DMS53 treated with DMSO at 0.1 percent for 48 hours (cell line): ENCODE data around the gene BTBD1.

Experiments
- DNase-seq: peaks from one replicate; lab custom pipeline; 2025; ENCODE audit not compliant: unreplicated experiment; lab: John Stamatoyannopoulos, UW

The BTBD1 gene

DNA sequence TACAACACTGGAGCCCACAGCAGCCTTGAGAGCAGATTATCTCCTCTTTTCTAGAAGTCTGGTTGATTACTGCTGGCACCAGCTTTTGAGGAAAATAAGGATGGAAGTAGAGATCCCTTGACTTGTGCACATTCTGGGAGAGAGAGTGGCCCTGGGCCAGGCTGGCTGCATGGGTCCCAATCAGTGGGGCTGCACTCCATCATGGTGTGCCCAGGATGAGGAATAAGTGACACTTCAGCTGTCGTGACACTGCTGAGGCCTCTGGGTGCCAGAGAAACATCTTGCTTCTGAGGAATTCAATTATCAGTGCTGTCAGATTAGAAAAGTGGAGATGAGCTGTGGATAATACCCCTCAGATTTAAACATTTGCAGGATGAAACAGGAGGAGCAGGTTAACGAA lies 72.0 kb downstream of the BTBD1 start:
- DNase-seq, result no peak

GRCh38 chr15:82993144-82993543 lies 73.9 kb downstream of the BTBD1 start:
- DNase-seq, result no peak

DNA sequence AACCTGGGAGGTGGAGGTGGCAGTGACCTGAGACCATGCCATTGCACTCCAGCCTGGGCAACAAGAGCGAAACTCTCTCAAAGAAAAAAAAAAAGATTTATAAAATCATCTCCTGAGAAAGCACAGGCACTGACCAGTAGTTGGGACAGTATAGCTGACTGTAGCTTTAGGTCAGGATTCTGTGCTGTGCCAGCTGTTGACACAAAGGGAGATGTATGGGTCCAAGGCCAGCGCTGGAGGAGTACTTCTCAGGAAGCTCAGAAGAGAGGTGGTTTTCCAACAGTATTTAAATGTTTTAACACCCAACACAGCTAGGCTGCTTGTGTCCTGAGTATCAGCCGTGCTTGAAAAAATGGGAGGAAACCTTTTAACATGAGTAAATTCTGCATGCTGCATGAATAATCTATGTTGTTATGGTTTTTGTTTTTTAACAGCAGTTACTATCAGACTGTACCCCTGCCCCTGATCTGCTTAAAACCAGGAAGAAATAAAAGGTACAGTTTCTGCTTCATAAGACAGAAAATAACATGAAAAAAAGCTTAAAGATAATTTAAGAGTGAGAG lies 74.5 kb downstream of the BTBD1 start:
- no peak for DNase-seq

- no peak for DNase-seq
Observed at GRCh38 chr15:82986442-82986780, 80.6 kb downstream of the BTBD1 start.

GRCh38 chr15:82985688-82986441 lies 81.2 kb downstream of the BTBD1 start, which contains the start of gene RAMAC:
Gene RAMAC, plus strand, starts transcription at chr15:82986210. Its CDS starts 2,809 bp downstream, at chr15:82989019.
- DNase-seq, result peak; percentile 87

DNA sequence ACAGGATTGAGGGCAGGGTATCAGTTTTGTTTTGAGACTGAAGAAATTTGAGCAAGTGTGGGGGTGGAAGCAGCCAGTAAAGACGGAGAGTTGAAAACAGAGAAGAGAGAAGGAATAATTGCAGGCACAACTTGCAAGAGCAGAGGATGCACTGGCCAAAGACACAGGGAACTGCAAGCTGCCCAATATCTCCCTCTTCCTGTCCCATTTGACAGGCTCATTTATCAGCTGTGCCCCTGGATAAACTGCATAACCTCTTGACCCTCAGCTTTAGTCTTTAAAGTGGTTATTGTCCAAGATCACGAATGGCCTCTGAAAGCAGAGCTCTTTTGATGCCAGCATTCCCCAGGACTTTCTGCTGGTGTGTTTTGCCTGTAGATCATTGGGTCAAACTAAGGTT lies 86.1 kb downstream of the BTBD1 start:
- no peak for DNase-seq

DNA sequence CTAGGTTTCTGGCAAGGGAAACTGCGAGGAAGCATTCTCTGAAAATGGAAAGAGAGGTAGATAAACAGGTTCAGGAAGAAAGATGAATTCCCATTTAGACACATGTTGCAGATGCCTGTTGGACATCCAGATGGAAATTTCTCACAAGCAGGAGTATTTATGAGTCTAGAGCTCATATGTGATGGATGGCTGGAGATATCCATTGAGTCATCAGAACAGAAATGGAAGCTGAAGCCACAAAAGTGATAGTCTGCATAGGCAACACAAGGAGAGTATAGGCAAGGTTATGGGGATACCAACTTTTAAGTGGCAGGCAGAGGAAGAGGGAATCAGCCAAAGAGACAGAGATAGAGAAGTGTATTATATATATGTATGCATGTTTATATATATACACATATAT lies 87.3 kb downstream of the BTBD1 start:
- no peak for DNase-seq

- no peak for DNase-seq
Observed at GRCh38 chr15:82978438-82978837, 88.6 kb downstream of the BTBD1 start.

- DNase-seq, result no peak
Observed at GRCh38 chr15:82977076-82977475, 90.0 kb downstream of the BTBD1 start.

DNA sequence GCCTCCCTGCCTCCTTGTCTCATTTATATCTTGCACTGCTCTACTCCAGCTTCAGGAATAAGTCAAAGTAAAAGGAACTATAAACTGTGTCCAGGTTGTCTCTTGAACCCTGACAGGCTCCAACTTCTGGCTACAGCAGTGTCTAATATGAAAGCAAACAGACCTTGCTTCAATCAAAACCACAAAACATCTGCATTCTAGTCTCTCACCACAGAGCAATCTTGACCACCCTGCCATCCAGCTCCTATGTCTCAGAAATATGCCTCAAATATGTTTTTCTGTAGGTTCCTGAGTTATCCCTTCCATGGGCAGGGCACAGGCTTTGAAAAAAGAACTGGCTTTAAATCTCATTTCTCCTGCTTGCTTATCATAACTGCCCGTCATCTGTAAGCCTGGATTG lies 94.1 kb downstream of the BTBD1 start:
- DNase-seq, result no peak

GRCh38 chr15:82971218-82971984 lies 95.7 kb downstream of the BTBD1 start:
- no peak for DNase-seq

DNA sequence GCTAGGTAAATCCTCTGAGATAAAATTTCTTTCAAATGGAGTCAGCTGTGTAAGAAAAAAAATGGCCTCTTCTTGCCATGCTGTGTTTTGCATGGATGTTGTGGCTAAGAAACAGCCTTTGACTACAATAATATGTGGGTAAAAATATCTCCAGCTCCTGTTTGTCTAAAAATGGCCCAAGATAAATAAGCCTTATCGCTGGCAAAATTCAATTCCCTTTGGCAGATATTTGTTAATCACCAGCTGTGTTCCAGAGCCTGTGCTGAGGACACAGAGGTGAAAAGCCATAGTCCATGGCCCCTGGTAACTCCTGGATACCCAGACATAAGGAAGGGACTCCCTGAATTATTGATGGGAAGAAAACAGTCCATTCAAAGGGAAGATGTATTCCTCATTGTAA lies 96.4 kb downstream of the BTBD1 start:
- DNase-seq, result no peak

GRCh38 chr15:82970078-82970686 lies 96.9 kb downstream of the BTBD1 start:
- DNase-seq, result no peak

- DNase-seq, result no peak
Observed at GRCh38 chr15:82969353-82969752, 97.7 kb downstream of the BTBD1 start.

GRCh38 chr15:82968066-82968465 lies 99.0 kb downstream of the BTBD1 start:
- DNase-seq, result no peak

DNA sequence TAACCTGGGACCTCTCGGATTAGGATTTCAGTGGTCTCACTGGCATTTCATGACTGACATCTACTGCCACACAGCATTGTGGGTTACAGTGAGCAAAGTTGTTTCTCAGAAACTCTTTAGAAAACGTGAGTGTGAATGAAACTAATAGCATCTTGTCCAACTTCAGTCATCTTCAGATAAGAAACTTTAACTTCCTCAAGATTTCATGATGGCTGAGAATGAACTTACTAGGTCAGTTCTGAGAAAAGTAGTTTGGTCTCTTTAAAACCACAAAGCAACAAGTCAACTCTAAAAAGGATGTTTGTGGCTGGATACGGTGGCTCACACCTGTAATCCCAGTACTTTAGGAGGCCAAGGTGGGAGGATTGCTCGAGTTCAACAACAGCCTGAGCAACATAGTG lies 100.4 kb downstream of the BTBD1 start:
- no peak for DNase-seq
